Spleen (tissue), 7 donors: ENCODE results near the gene GAS7.

Experiments used
- CTCF ChIP-seq, 11 experiments: fragments of 200-600 bp in 7 of 11; fragments of 450-650 bp in 4 of 11; sonication (generic) in 4 of 11; IDR thresholded peaks in 8 of 11; conservative IDR thresholded peaks in 3 of 11; 1 replicate in 7 of 11; 2 replicates in 4 of 11; pipeline versions ENCODE4 v1.4.0 to v1.8.0; 2016 to 2021; ENCODE audit warnings: antibody characterized with exemption in 11 of 11, inconsistent platforms in 4 of 11, mild to moderate bottlenecking in 1 of 11
- POLR2A ChIP-seq, 3 donors: fragments of 450-650 bp; IDR thresholded peaks; one replicate each; pipeline ENCODE4 v1.5.1; 2017; ENCODE audit warnings: antibody characterized with exemption in 3 of 3, mild to moderate bottlenecking in 1 of 3
- POLR2AphosphoS5 ChIP-seq, 3 donors: sonication (generic); formaldehyde crosslinking; IDR thresholded peaks; one replicate each; pipeline ENCODE4 v1.5.1; 2017; ENCODE audit warnings: antibody characterized with exemption in 3 of 3
- donor health status: DM: no; HTN: no; CAD: no; lungs with moderate emphysema.
- donor health status: DM: no; HTN: no; CAD: no.
- donor health status: DM: no; HTN: no; CAD: no.

GRCh38 chr17:9897372-9897968, 300.9 kb downstream of the GAS7 start:
- no peak for TF ChIP-seq CTCF (IDR thresholded peaks at IDR 0.05 in 8 of 11, conservative IDR thresholded peaks at IDR 0.05 in 3 of 11)
- no peak for TF ChIP-seq POLR2AphosphoS5 (IDR thresholded peaks at IDR 0.05)
- TF ChIP-seq POLR2A (IDR thresholded peaks at IDR 0.05) = no peak
